GM12878 (cell line): ENCODE results near the gene MRGPRE. TPM values are rescaled to one million over a fixed set of nuclear protein-coding genes. Genes with fewer than 3 reads are reported as not detected.

Source experiments
- ATAC-seq: fragments of 200-7000 bp; cut with Tn5 transposase; 3 replicates; pipeline ENCODE4 v1.9.1; 2020; ENCODE audit warnings: mild to moderate bottlenecking, moderate library complexity
- BruUV-seq: library from RNA; stranded (reverse); fragments of 400-500 nt; replicated peaks from 2 replicates; lab custom pipeline; 2021; lab: Mats Ljungman, UMichigan
- CTCF ChIA-PET: fragments of 300-600 bp; sonication (Branson Sonifier 250); formaldehyde crosslinking; extraction: SDS; loops from one replicate; lab custom pipeline; 2021; ENCODE audit warnings: inconsistent platforms; lab: Yijun Ruan, JAX
- POLR2A ChIA-PET: fragments of 350-600 bp; formaldehyde crosslinking; extraction: SDS; loops from one replicate; lab custom pipeline; 2021; ENCODE audit warnings: inconsistent platforms; lab: Charles Lee
- RAD21 ChIA-PET: fragments of 300-600 bp; sonication (Branson Sonifier 250); formaldehyde crosslinking; loops from one replicate; lab custom pipeline; 2023; ENCODE audit warnings: antibody characterized with exemption; ENCODE audit not compliant: unreplicated experiment; lab: Charles Lee
- SMC1A ChIA-PET: fragments of 300-600 bp; sonication (Branson Sonifier 250); formaldehyde crosslinking; loops from one replicate; lab custom pipeline; 2023; ENCODE audit not compliant: unreplicated experiment, uncharacterized antibody; lab: Charles Lee
- DNase-seq: peaks from one replicate; pipeline ENCODE4 v3.0.0-alpha.2; 2011; ENCODE audit warnings: low read depth, low spot score
- FAIRE-seq: peaks from 3 replicates; lab custom pipeline; 2011; peaks lifted over from hg19 to GRCh38; lab: Jason Lieb, UNC
- H2AFZ ChIP-seq: 2 replicates; pipeline ENCODE4 v1.6.0; 2011; ENCODE audit warnings: low read depth, low read length, control low read depth; ENCODE audit not compliant: control insufficient read depth
- H3K27ac ChIP-seq: 2 replicates; pipeline ENCODE4 v1.5.1; 2011; ENCODE audit warnings: control low read depth; ENCODE audit not compliant: control insufficient read depth, insufficient read depth
- H3K27me3 ChIP-seq, 2 experiments: replicated peaks in 1 of 2; 2 replicates each; pipeline versions ENCODE4 v1.6.0 to v1.6.1; 2011; ENCODE audit warnings: low read length in 1 of 2; ENCODE audit not compliant: control insufficient read depth in 2 of 2, insufficient read depth in 2 of 2
- H3K36me3 ChIP-seq, 2 experiments: 2 replicates each; pipeline ENCODE4 v1.5.1; 2011; ENCODE audit warnings: low read length in 1 of 2; ENCODE audit not compliant: control insufficient read depth in 2 of 2, insufficient read depth in 2 of 2
- H3K4me1 ChIP-seq: 2 replicates; pipeline ENCODE4 v1.6.1; 2011; ENCODE audit warnings: mild to moderate bottlenecking, low read length, moderate library complexity, mixed read lengths; ENCODE audit not compliant: control insufficient read depth, insufficient read depth
- H3K4me2 ChIP-seq: 2 replicates; pipeline ENCODE4 v1.6.0; 2011; ENCODE audit warnings: control low read depth; ENCODE audit not compliant: control insufficient read depth, insufficient read depth
- H3K4me3 ChIP-seq: fragments of 200-600 bp; sonication (generic); 2 replicates; pipeline ENCODE4 v1.5.1; 2016
- H3K79me2 ChIP-seq: 2 replicates; pipeline ENCODE4 v1.6.0; 2011; ENCODE audit warnings: low read length; ENCODE audit not compliant: control insufficient read depth, insufficient read depth
- H3K9ac ChIP-seq: 2 replicates; pipeline ENCODE4 v1.8.0; 2011; ENCODE audit warnings: low read length, control low read depth, mixed read lengths; ENCODE audit not compliant: control insufficient read depth, insufficient read depth
- H3K9me3 ChIP-seq: replicated peaks from 3 replicates; pipeline ENCODE4 v1.5.1; 2011; ENCODE audit warnings: mild to moderate bottlenecking, low read length; ENCODE audit not compliant: control insufficient read depth, insufficient read depth
- H4K20me1 ChIP-seq: 2 replicates; pipeline ENCODE4 v1.6.0; 2011; ENCODE audit not compliant: control insufficient read depth, insufficient read depth
- GATAD2B ChIP-seq: fragments of 450-650 bp; conservative IDR thresholded peaks from 2 replicates; pipeline ENCODE4 v1.6.1; 2017; ENCODE audit warnings: low read depth, mild to moderate bottlenecking, moderate library complexity
- PAX8 ChIP-seq: fragments of 450-650 bp; IDR thresholded peaks from 2 replicates; pipeline ENCODE4 v1.6.1; 2017; ENCODE audit warnings: mild to moderate bottlenecking, moderate library complexity
- PBX3 ChIP-seq: IDR thresholded peaks from 2 replicates; pipeline ENCODE4 v1.6.1; 2011; ENCODE audit warnings: mild to moderate bottlenecking, low read depth, low read length, moderate library complexity; ENCODE audit not compliant: insufficient replicate concordance
- RBBP5 ChIP-seq: fragments of 200-600 bp; sonication (generic); conservative IDR thresholded peaks from 2 replicates; pipeline ENCODE4 v1.6.1; 2016
- WRNIP1 ChIP-seq: IDR thresholded peaks from 2 replicates; pipeline ENCODE4 v1.6.1; 2011; ENCODE audit warnings: low read depth, low read length, improper control_type of control experiment, borderline replicate concordance
- ZBTB4 ChIP-seq: fragments of 450-650 bp; formaldehyde crosslinking; IDR thresholded peaks from 2 replicates; pipeline ENCODE4 v1.4.0; 2022; ENCODE audit warnings: mild to moderate bottlenecking, moderate library complexity
- WGBS: methylation state at CpG from one replicate; pipeline ENCODE4 v1.1.6; 2016; ENCODE audit warnings: low lambda C conversion rate; ENCODE audit not compliant: insufficient replicate concordance, insufficient coverage; ENCODE audit errors: missing lambda C conversion rate; 5-methylcytosine and 5-hydroxymethylcytosine counted together
- in situ Hi-C: fragments of 300-500 bp; cut with MboI; formaldehyde crosslinking; loops from 9 replicates; pipeline ENCODE4 v1.14.3; 2018; ENCODE audit warnings: mixed read lengths
- intact Hi-C: fragments of 100-400 bp; cut with micrococcal nuclease; formaldehyde crosslinking; loops from one replicate; pipeline ENCODE4 v1.14.2; 2022; ENCODE audit not compliant: unreplicated experiment
- polyA plus RNA-seq, 11 experiments: library from polyadenylated mRNA; depleted of rRNA in 4 of 11; unstranded in 6 of 11; stranded (reverse) in 5 of 11; fragments of >200 nt; fragmentation: Nextera tagmentation in 4 of 11; fragmentation: Illumina TruSeq in 1 of 11; extraction: Ambion mirVana in 4 of 11; extraction: Trizol in 1 of 11; gene quantifications; 1 replicate in 1 of 11; 2 replicates in 10 of 11; pipeline versions ENCODE4 v1.2.1 to v1.2.3, GENCODE V29; 2011 to 2016; ENCODE audit warnings: inconsistent platforms in 2 of 11, missing spikeins in 2 of 11, low read depth in 1 of 11
- total RNA-seq, 4 experiments: library from RNA; depleted of rRNA in 3 of 4; stranded (reverse); fragments of >200 nt in 3 of 4; fragmentation: Illumina TruSeq in 1 of 4; extraction: Trizol in 1 of 4; gene quantifications; 2 replicates each; pipeline versions ENCODE4 v1.2.1 to v1.2.3, GENCODE V29; 2013 to 2021

MRGPRE gene
- total and polyA plus RNA-seq, 10 of the 15 experiments (the other 5 are each of a cell fraction or from before 2014, with no cell fraction given): 0.34 TPM; not detected in 9

GRCh38 chr11:3201677-3202181 lies 30.5 kb downstream of the MRGPRE start:
- H3K9ac ChIP-seq: no peak overlapping the region
- in situ Hi-C loops: no loop called here

More at GRCh38 chr11:3201677-3202181, 30.5 kb downstream of the MRGPRE start:
- RAD21 ChIA-PET: no interaction called here
- SMC1A ChIA-PET: no interaction called here
- Histone ChIP-seq H2AFZ (no peak overlapping the region), H3K27me3 (peaks cover 0 to 2% of the 10 kb centered on the region in 2 experiments; a peak in 3 of 4 replicates), H3K4me3 (no peak overlapping the region), H3K79me2 (no peaks in the 10 kb centered on the region), H3K36me3 (no peaks in the 10 kb centered on the region), H3K9me3 (no peaks in the 10 kb centered on the region), H3K4me1 (no peaks in the 10 kb centered on the region), H4K20me1 (no peaks in the 10 kb centered on the region), H3K4me2 (no peak overlapping the region), H3K27ac (no peak overlapping the region)
- FAIRE-seq: no peak
- CTCF ChIA-PET: no interaction called here
- ATAC-seq: no peak
- BruUV-seq: no TSS peak
- TF ChIP-seq ZBTB4 (no peak), GATAD2B (no peak), RBBP5 (no peak), WRNIP1 (no peak), PAX8 (no peak), PBX3 (no peak)
- 10% methylated on average over 17 of the region's 17 CpGs for WGBS
- intact Hi-C loops: no loop called here
- POLR2A ChIA-PET: no interaction called here
- DNase-seq: no peak
